MCF 10A (cell line): ENCODE data around the gene SORBS2. TPM values are rescaled to one million over a fixed set of nuclear protein-coding genes. Genes with fewer than 3 reads are reported as not detected.
A peak's percentile ranks its signal among the peaks of the same experiment; 100 is the strongest.

Experiments
- BruUV-seq: library from RNA; stranded (reverse); fragments of 400-500 nt; replicated peaks from 2 replicates; lab custom pipeline; 2021; lab: Mats Ljungman, UMichigan
- CTCF ChIA-PET: fragments of 300-600 bp; sonication (Branson Sonifier 250); formaldehyde crosslinking; extraction: SDS; loops from one replicate; lab custom pipeline; 2021; ENCODE audit warnings: antibody characterized with exemption, inconsistent platforms; lab: Yijun Ruan, JAX
- POLR2A ChIA-PET: fragments of 300-600, 350-650 bp; sonication (Branson Sonifier 250); formaldehyde crosslinking; extraction: SDS; loops from one replicate; lab custom pipeline; 2020; ENCODE audit warnings: antibody characterized with exemption, inconsistent platforms; lab: Yijun Ruan, JAX
- DNase-seq: peaks from one replicate; pipeline ENCODE4 v3.0.0-alpha.2; 2018; ENCODE audit not compliant: unreplicated experiment
- H3K27ac Mint-ChIP-seq: one replicate; pipeline ENCODE4 v1.8.0; 2022; ENCODE audit warnings: mild to moderate bottlenecking, low read depth, mixed read lengths; ENCODE audit not compliant: unreplicated experiment
- H3K27me3 Mint-ChIP-seq: one replicate; pipeline ENCODE4 v1.8.0; 2022; ENCODE audit warnings: mixed read lengths; ENCODE audit not compliant: insufficient read depth, unreplicated experiment
- H3K36me3 Mint-ChIP-seq: one replicate; pipeline ENCODE4 v1.8.0; 2022; ENCODE audit warnings: mild to moderate bottlenecking, moderate library complexity, mixed read lengths; ENCODE audit not compliant: insufficient read depth, unreplicated experiment
- H3K4me1 Mint-ChIP-seq: one replicate; pipeline ENCODE4 v1.8.0; 2022; ENCODE audit warnings: mixed read lengths; ENCODE audit not compliant: insufficient read depth, unreplicated experiment
- H3K4me3 Mint-ChIP-seq: one replicate; pipeline ENCODE4 v1.8.0; 2022; ENCODE audit warnings: mild to moderate bottlenecking, moderate library complexity, mixed read lengths; ENCODE audit not compliant: unreplicated experiment
- H3K9me3 Mint-ChIP-seq: one replicate; pipeline ENCODE4 v1.8.0; 2022; ENCODE audit warnings: mixed read lengths; ENCODE audit not compliant: unreplicated experiment
- intact Hi-C: fragments of 100-400 bp; cut with micrococcal nuclease; formaldehyde crosslinking; loops from 2 replicates; pipeline ENCODE4 v1.14.1; 2022
- total RNA-seq: library from RNA; stranded (reverse); gene quantifications from 2 replicates; pipeline ENCODE4 v1.2.3, GENCODE V29; 2022
- TF ChIP-seq, protein P1 (sequence below): fragments of 200-600 bp; IDR thresholded peaks from one replicate; pipeline ENCODE4 v1.8.0; 2022; ENCODE audit warnings: antibody characterized with exemption, mild to moderate bottlenecking; ENCODE audit not compliant: unreplicated experiment

Gene SORBS2
- total RNA-seq, 1 experiment from 2014 or later: 19.3 TPM

DNA sequence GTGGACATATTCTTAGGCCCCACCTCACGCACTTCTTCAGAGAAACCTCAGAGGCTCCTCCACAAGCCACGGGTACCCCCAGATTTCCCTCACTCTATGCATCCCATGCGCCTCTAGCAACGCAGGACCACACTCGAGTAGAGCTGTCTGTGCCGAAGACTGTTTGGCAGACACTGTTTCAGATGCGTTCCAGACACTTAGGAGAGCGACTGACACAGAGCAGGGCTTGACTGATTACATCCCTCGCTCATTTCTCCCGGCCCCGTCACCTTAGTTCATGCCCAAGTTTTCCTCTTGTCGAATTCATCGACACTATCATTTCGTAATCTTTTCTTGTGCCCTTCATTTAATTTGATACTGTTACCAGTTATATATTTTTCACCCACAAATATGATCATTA, 15.0 kb downstream of the SORBS2 start:
- H3K27me3 Mint-ChIP-seq: no peaks in the 10 kb centered on the region
- POLR2A ChIA-PET: interaction anchor here (0.6 kb wide), 1 partner anchor 209 kb away, joined by 3 read pairs; no protein-coding TSS in a partner anchor

DNA sequence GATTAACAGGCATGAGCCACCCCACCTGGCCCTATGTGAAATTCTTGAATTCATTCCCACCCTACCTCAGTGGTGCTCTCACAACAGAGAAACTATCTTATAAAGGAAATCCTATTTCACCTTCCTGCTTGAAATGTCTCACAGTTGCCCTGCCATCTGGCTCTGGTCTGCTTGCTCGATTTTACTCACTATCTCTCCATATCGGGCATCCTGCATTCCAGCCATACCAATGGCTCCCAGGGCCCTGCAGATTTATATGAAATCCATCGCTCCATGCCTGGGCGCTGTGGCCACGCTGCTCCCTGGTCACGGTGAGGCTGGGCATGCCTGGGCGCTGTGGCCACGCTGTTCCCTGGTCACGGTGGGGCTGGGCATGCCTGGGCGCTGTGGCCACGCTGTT, 15.8 kb downstream of the SORBS2 start:
- Mint-ChIP-seq H3K36me3 (no peaks in the 10 kb centered on the region), H3K4me3 (no peak overlapping the region), H3K9me3 (no peaks in the 10 kb centered on the region), H3K27me3 (no peaks in the 10 kb centered on the region), H3K4me1 (peaks cover 14% of the 10 kb centered on the region), H3K27ac (no peak overlapping the region)
- intact Hi-C loops: no loop called here
- DNase-seq: no peak
- ChIA-PET CTCF (no interaction called here), POLR2A (no interaction called here)
- BruUV-seq: no TSS peak
- TF ChIP-seq, protein P1, sequence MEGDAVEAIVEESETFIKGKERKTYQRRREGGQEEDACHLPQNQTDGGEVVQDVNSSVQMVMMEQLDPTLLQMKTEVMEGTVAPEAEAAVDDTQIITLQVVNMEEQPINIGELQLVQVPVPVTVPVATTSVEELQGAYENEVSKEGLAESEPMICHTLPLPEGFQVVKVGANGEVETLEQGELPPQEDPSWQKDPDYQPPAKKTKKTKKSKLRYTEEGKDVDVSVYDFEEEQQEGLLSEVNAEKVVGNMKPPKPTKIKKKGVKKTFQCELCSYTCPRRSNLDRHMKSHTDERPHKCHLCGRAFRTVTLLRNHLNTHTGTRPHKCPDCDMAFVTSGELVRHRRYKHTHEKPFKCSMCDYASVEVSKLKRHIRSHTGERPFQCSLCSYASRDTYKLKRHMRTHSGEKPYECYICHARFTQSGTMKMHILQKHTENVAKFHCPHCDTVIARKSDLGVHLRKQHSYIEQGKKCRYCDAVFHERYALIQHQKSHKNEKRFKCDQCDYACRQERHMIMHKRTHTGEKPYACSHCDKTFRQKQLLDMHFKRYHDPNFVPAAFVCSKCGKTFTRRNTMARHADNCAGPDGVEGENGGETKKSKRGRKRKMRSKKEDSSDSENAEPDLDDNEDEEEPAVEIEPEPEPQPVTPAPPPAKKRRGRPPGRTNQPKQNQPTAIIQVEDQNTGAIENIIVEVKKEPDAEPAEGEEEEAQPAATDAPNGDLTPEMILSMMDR: no peak

More for the DNA sequence above, 15.0 kb downstream of the SORBS2 start:
- H3K4me3 Mint-ChIP-seq: no peak overlapping the region
- H3K36me3 Mint-ChIP-seq: no peaks in the 10 kb centered on the region
- intact Hi-C loops: no loop called here
- H3K27ac Mint-ChIP-seq: no peak overlapping the region
- no peaks in the 10 kb centered on the region for H3K9me3 Mint-ChIP-seq
- BruUV-seq: no TSS peak
- CTCF ChIA-PET: no interaction called here
- no peak for DNase-seq
- peaks cover 14% of the 10 kb centered on the region for H3K4me1 Mint-ChIP-seq
- TF ChIP-seq, protein P1: no peak

DNA sequence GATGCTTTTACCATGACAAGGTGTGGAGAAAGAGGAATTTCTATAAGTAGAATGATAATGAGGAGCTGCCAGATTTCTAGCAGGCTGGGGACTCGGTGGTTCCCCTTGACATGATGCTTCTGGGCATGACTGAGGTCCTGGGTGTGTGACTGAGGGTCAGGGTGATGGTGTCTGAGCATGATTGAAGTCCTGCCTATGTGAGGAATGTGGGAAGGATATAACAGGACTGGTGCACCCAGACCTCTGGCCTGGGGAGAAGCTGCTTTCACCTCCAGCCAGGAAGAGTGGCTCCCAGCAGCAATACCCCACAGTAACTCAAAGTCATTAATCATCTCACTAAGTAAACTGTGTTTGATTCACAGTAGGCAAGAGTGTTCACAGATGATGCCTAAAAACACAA, 17.4 kb downstream of the SORBS2 start:
- POLR2A ChIA-PET: no interaction called here
- intact Hi-C loops: no loop called here
- Mint-ChIP-seq H3K4me3 (no peak overlapping the region), H3K36me3 (no peaks in the 10 kb centered on the region), H3K27ac (peak overlapping the region; percentile 7), H3K4me1 (peaks cover 14% of the 10 kb centered on the region), H3K27me3 (no peaks in the 10 kb centered on the region), H3K9me3 (no peaks in the 10 kb centered on the region)
- DNase-seq: no peak
- CTCF ChIA-PET: no interaction called here
- BruUV-seq: no TSS peak
- TF ChIP-seq, protein P1: no peak

DNA sequence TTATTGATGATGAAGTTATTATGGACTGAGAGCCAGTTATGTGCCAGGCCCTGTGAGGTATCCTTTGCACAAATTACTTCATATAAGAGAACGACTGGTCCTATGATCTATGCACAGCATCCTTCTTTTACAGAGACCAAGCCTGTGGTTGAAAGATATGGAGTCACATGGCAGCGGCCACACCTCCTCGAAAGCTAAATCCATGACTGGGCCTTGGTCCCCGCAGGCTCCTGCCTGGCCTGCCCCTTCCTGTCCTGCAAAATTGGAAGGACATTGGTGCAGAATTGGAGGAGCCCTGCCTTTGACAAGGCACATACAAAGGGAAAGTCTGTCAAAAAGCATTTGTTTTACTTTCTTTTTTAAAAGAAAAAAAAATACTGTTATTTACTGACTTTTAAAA, 18.3 kb downstream of the SORBS2 start:
- CTCF ChIA-PET: no interaction called here
- Mint-ChIP-seq H3K27me3 (no peaks in the 10 kb centered on the region), H3K4me1 (peaks cover 14% of the 10 kb centered on the region), H3K27ac (no peak overlapping the region), H3K4me3 (no peak overlapping the region), H3K9me3 (no peaks in the 10 kb centered on the region), H3K36me3 (no peaks in the 10 kb centered on the region)
- no TSS peak for BruUV-seq
- no peak for DNase-seq
- TF ChIP-seq, protein P1: no peak
- POLR2A ChIA-PET: interaction anchor here (1.3 kb wide), 1 partner anchor 17 kb away, joined by 4 read pairs; no protein-coding TSS in a partner anchor
- intact Hi-C loops: no loop called here
